ENCODE measurements around the gene FOXO1. TPM values are rescaled to one million over a fixed set of nuclear protein-coding genes. Genes with fewer than 3 reads are reported as not detected.

Gene FOXO1
- total RNA-seq, 1 experiment from 2014 or later, result 12.2 TPM

DNA sequence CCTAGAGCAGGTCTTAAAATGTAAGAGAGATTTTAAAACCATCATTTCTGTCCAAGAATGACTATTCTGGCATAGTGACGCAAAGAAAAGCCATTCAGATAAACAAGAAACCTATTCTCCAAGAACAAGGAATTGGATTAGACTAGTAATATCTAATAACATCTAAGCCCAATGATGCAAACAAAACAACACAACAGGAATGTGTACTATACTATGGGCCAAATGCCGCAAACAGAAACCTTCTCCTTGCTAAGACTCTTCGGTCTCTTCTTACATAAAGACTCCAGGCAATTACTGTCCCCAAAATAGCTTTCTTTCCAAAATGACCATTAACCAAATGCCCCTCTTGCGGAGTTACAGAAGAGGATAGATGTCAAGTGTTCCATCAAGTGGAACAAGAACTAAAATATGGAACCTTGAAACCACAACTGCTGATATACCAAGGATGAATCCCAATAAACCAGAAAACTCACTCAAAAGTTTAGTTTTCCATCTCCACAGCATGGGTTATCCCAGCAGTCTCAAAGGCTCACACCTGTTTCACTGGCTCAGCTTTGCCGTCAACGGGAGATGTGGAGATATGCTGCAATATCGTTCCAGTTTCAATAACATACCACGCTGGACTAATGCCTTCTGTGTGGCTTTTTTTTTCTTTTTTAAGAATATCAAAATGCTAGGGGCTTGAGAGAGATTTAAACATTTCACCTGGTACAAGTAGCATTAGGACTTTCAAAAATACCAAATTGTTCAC is 76.2 kb downstream of the FOXO1 start:
- ChIA-PET RAD21 (ENCODE audit: low non-redundant PET in 1 of 2, low total read pairs in 2 of 2, uncharacterized antibody in 2 of 2, unreplicated experiment in 2 of 2) (no interaction called here), POLR2A (no interaction called here), CTCF (no interaction called here)
- Histone ChIP-seq H2AFZ (ENCODE audit: low read depth, low read length, poor library complexity, severe bottlenecking) (no peak overlapping the region), H3K36me3 (ENCODE audit: control insufficient read depth in 1 of 2, insufficient read depth in 2 of 2, low read length in 2 of 2) (no peaks in the 10 kb centered on the region), H3K9ac (ENCODE audit: low read length) (no peak overlapping the region), H3K79me2 (ENCODE audit: insufficient read depth, low read length) (peaks cover 9% of the 10 kb centered on the region; the same call in 1 of the 2 replicates), H3K4me1 (ENCODE audit: control insufficient read depth in 1 of 2, insufficient read depth in 2 of 2, low read length in 2 of 2) (peaks cover 0 to 5% of the 10 kb centered on the region in 2 experiments; a peak in 1 of 4 replicates), H3K4me2 (ENCODE audit: low read length) (no peak overlapping the region), H3K27me3 (ENCODE audit: insufficient read depth, low read length) (no peaks in the 10 kb centered on the region), H3K9me2 (ENCODE audit: insufficient read depth) (no peaks in the 10 kb centered on the region), H3K4me3 (replicated peaks in 1 of 2; ENCODE audit: low read depth in 1 of 2, low read length in 2 of 2) (no peak overlapping the region), H3K9me3 (ENCODE audit: control insufficient read depth in 1 of 2, insufficient read depth in 1 of 2, low read depth in 1 of 2, low read length in 2 of 2) (no peaks in the 10 kb centered on the region), H3K27ac (ENCODE audit: low read depth, low read length) (no peak overlapping the region), H4K20me1 (ENCODE audit: insufficient read depth) (0 out of 2 replicates have a peak, but pooled peaks cover 3% of the 10 kb centered on the region)
- TF ChIP-seq ELF1 (IDR thresholded peaks at IDR 0.05; ENCODE audit: borderline replicate concordance, low read depth) (no peak), JUND (IDR thresholded peaks at IDR 0.05) (no peak), SP1 (IDR thresholded peaks at IDR 0.05; ENCODE audit: low read depth) (no peak), CEBPB (IDR thresholded peaks at IDR 0.05; ENCODE audit: low read depth) (no peak), SRF (IDR thresholded peaks at IDR 0.05; ENCODE audit: low read depth) (no peak), TCF7L2 (IDR thresholded peaks at IDR 0.05; ENCODE audit: borderline replicate concordance, extremely low read depth, insufficient read depth, insufficient read length) (no peak), SIN3A (IDR thresholded peaks at IDR 0.05; ENCODE audit: low read depth) (no peak), POLR2AphosphoS5 (IDR thresholded peaks at IDR 0.05; ENCODE audit: low read depth, low read length) (no peak), EGR1 (IDR thresholded peaks at IDR 0.05; ENCODE audit: low read depth) (no peak), YY1 (IDR thresholded peaks at IDR 0.05; ENCODE audit: extremely low read depth, insufficient replicate concordance, low read depth, low read length) (no peak), EZH2 (IDR thresholded peaks at IDR 0.05) (no peak), FOSL1 (IDR thresholded peaks at IDR 0.05; ENCODE audit: low read depth) (no peak), ZFX (IDR thresholded peaks at IDR 0.05) (no peak), POLR2A (IDR thresholded peaks at IDR 0.05; ENCODE audit: borderline replicate concordance, extremely low read depth, insufficient read depth, insufficient read length) (no peak), EZH2phosphoT487 (IDR thresholded peaks at IDR 0.05; ENCODE audit: borderline replicate concordance) (no peak)
- TF ChIP-seq, protein P1, sequence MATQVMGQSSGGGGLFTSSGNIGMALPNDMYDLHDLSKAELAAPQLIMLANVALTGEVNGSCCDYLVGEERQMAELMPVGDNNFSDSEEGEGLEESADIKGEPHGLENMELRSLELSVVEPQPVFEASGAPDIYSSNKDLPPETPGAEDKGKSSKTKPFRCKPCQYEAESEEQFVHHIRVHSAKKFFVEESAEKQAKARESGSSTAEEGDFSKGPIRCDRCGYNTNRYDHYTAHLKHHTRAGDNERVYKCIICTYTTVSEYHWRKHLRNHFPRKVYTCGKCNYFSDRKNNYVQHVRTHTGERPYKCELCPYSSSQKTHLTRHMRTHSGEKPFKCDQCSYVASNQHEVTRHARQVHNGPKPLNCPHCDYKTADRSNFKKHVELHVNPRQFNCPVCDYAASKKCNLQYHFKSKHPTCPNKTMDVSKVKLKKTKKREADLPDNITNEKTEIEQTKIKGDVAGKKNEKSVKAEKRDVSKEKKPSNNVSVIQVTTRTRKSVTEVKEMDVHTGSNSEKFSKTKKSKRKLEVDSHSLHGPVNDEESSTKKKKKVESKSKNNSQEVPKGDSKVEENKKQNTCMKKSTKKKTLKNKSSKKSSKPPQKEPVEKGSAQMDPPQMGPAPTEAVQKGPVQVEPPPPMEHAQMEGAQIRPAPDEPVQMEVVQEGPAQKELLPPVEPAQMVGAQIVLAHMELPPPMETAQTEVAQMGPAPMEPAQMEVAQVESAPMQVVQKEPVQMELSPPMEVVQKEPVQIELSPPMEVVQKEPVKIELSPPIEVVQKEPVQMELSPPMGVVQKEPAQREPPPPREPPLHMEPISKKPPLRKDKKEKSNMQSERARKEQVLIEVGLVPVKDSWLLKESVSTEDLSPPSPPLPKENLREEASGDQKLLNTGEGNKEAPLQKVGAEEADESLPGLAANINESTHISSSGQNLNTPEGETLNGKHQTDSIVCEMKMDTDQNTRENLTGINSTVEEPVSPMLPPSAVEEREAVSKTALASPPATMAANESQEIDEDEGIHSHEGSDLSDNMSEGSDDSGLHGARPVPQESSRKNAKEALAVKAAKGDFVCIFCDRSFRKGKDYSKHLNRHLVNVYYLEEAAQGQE (IDR thresholded peaks at IDR 0.05; ENCODE audit: low read depth), result no peak
- TF ChIP-seq, protein P2, sequence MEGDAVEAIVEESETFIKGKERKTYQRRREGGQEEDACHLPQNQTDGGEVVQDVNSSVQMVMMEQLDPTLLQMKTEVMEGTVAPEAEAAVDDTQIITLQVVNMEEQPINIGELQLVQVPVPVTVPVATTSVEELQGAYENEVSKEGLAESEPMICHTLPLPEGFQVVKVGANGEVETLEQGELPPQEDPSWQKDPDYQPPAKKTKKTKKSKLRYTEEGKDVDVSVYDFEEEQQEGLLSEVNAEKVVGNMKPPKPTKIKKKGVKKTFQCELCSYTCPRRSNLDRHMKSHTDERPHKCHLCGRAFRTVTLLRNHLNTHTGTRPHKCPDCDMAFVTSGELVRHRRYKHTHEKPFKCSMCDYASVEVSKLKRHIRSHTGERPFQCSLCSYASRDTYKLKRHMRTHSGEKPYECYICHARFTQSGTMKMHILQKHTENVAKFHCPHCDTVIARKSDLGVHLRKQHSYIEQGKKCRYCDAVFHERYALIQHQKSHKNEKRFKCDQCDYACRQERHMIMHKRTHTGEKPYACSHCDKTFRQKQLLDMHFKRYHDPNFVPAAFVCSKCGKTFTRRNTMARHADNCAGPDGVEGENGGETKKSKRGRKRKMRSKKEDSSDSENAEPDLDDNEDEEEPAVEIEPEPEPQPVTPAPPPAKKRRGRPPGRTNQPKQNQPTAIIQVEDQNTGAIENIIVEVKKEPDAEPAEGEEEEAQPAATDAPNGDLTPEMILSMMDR (IDR thresholded peaks at IDR 0.05 in 2 of 3, conservative IDR thresholded peaks at IDR 0.05 in 1 of 3; ENCODE audit: borderline replicate concordance in 1 of 3, insufficient read depth in 1 of 3, low read depth in 2 of 3, low read length in 2 of 3), result no peak
- TF ChIP-seq, protein P3, sequence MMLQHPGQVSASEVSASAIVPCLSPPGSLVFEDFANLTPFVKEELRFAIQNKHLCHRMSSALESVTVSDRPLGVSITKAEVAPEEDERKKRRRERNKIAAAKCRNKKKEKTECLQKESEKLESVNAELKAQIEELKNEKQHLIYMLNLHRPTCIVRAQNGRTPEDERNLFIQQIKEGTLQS (IDR thresholded peaks at IDR 0.05), result no peak
- BruUV-seq (replicated peaks), result no TSS peak
- intact Hi-C loops (cut with micrococcal nuclease), result no loop called here
- ATAC-seq (no peak), DNase-seq (ENCODE audit: low read depth, low spot score) (no peak)

Measured in HCT116 (cell line).